NCI-H2196 (cell line): ENCODE results near the gene SP1.
A peak's percentile ranks its signal among the peaks of the same experiment; 100 is the strongest.
"Not testable (repeated sequence)": the region's sequence is repeated elsewhere in the genome, so short reads cannot be mapped to it uniquely, and the experiment has no call there.

Source experiments
- DNase-seq: peaks from one replicate; lab custom pipeline; 2025; ENCODE audit not compliant: unreplicated experiment; lab: John Stamatoyannopoulos, UW

The SP1 gene

DNA sequence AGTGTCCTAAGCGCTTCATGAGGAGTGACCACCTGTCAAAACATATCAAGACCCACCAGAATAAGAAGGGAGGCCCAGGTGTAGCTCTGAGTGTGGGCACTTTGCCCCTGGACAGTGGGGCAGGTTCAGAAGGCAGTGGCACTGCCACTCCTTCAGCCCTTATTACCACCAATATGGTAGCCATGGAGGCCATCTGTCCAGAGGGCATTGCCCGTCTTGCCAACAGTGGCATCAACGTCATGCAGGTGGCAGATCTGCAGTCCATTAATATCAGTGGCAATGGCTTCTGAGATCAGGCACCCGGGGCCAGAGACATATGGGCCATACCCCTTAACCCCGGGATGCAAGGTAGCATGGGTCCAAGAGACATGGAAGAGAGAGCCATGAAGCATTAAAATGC is 31.0 kb downstream of the SP1 start:
- no peak for DNase-seq

GRCh38 chr12:53413485-53414204 is 33.7 kb downstream of the SP1 start:
- no peak for DNase-seq

DNA sequence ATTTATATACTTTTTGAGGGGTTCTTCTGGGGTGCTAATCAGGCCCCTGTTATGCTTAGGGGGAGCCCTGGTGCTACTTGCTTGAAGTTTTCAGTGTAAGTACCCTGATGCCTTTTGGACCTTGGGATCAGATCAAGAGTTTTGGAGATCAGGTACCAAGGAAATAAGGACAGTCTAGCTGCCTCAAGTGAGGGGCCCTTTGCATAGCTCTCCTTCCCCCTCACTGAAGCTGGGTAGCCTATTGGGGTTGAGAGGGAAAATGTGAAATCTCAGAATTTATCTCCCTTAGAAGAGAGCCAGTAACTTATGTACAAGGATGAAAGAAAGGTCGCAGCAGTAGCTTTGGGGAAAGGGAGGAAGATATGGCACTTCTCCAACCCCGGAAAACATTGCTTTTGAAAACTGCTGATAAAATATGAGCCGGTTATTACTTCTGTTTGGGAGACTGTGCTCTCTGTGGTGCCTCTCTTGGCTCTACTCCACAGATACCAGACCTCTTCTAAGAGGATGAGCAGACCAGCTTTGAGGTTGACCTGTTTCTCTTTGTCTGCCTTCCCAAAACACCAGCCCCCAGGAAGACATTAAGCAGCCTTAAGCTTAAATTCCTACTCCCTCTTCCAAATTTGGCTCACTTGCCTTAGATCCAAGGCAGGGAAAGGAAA is 34.9 kb downstream of the SP1 start:
- DNase-seq, result no peak

GRCh38 chr12:53415752-53416389 is 35.9 kb downstream of the SP1 start:
- peak; percentile 20 for DNase-seq

DNA sequence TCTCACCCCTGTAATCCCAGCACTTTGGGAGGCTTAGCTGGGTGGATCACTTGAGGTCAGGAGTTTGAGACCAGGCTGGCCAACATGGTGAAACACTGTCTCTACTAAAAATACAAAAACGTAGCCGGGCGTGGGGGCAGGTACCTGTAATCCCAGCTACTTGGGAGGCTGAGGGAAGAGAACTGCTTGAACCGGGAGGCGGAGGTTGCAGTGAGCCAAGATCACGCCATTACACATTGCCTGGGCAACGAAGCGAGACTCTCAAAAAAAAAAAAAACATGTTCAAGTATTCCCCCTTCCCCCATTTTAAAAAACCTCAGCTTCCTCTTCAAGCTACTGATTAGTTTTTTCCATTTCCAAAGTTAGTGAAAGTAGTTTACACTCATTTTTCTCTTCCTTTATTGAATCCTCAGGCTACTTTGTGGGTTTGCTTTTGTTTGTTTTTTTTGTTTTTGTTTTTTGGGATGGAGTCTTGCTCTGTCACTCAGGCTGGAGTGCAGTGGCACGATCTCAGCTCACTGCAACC is 37.4 kb downstream of the SP1 start:
- DNase-seq, result not testable (repeated sequence)

GRCh38 chr12:53418221-53418620 is 38.2 kb downstream of the SP1 start:
- DNase-seq, result no peak

DNA sequence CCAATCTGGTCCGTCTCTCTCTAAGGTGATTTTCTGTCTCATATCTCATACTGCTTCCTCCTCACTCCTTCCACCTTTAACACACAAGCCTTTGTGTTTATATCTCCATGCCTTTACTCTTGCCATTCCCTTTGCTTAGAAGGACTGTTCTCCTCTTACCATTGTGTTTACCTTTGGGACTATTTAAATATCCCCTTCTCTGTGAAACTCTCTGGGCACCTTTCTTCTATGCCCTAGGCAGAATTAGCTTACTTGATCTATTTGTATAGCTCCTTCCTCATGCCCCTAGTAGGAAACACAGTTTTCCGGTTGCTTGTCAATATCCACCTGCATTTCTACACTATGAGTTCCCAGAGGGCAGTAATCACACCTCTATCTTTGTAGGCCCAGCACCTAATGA is 39.8 kb downstream of the SP1 start:
- no peak for DNase-seq

DNA sequence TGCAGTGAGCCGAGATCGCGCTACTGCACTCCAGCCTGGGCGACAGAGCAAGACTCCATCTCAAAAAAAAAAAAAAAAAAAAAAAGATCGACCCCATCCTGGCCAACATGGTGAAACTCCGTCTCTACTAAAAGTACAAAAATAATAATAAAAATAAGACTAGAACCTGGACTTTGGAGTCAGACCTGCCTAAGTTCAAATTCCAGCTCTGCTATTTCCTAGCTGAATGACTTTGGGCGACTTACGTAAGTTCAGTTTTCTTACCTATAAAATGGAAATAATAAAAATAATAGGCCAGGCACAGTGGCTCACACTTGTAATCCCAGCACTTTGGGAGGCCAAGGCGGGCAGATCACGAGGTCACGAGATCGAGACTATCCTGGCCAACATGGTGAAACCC is 42.3 kb downstream of the SP1 start:
- DNase-seq, result not testable (repeated sequence)

GRCh38 chr12:53423597-53423996 is 43.6 kb downstream of the SP1 start, which contains the start of gene AMHR2:
AMHR2 (plus strand) TSS chr12:53423855; CDS start chr12:53423935, 80 bp downstream.
- DNase-seq, result no peak

GRCh38 chr12:53424626-53425514 is 44.9 kb downstream of the SP1 start:
- no peak for DNase-seq

GRCh38 chr12:53425515-53426150 is 45.7 kb downstream of the SP1 start:
- no peak for DNase-seq

DNA sequence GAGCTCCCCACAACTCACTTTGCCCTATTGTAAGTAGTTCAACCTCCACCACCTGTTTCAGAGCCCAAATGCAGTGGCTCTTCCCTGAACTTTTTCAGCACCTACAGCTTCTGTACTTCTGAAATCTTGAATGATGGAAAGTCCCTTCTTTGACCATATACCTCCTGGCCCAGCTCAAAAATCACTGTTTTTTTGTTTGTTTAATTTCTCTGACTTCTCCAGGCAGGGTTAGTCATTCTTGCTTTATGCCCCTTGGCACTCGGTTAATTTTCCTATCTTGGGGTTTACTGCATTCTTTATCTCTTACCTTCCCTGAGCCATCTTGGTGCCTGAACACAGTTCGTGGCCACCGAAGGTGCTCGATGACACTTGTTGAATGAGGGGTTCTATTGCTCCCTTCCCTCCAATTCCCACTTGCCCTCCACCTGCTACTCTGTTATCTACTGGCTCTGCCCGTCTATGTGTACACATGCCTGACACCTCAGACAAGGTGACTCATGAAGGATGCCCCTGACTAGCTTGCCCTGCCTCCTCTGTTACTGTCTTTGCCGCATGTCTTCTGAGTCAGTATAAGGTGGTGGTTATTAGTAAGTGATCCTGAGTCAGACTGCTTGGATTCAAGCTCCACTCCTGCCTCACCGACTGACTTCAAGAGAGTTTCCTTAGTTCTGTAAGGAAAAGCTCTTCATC is 48.1 kb downstream of the SP1 start:
- no peak for DNase-seq

DNA sequence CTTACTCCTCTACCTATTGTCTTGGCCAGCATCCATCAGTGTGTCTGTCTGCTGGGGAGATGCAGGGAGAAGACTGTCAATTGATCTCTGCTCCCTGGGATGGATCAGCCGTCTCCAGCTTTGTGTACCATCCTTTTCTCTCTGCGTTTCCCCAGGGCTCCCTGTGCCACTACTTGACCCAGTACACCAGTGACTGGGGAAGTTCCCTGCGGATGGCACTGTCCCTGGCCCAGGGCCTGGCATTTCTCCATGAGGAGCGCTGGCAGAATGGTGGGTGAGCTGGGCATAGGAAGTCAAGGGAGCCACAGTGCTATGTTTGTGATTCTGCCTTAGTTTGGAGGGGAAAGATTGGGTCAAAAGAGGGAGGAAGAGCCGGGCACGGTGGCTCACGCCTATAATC is 48.8 kb downstream of the SP1 start:
- DNase-seq, result no peak

GRCh38 chr12:53430116-53430515 is 50.1 kb downstream of the SP1 start:
- no peak for DNase-seq

GRCh38 chr12:53431187-53431586 is 51.2 kb downstream of the SP1 start:
- no peak for DNase-seq

DNA sequence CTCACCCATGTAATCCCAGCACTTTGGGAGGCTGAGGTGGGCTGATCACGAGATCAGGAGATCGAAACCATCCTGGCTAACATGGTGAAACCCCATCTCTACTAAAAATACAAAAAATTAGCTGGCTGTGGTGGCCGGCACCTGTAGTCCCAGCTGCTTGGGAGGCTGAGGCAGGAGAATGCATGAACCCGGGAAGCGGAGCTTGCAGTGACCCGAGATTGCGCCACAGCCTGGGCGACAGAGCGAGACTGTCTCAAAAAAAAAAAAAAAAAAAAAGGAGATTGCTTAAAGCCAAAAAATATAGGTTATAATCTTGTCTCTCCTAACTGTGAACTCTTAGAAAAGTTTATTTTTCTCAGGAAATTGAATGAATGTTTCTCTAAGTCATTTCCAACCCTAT is 55.4 kb downstream of the SP1 start:
- not testable (repeated sequence) for DNase-seq

- DNase-seq, result not testable (repeated sequence)
Measured at GRCh38 chr12:53439582-53439981, 59.6 kb downstream of the SP1 start.

DNA sequence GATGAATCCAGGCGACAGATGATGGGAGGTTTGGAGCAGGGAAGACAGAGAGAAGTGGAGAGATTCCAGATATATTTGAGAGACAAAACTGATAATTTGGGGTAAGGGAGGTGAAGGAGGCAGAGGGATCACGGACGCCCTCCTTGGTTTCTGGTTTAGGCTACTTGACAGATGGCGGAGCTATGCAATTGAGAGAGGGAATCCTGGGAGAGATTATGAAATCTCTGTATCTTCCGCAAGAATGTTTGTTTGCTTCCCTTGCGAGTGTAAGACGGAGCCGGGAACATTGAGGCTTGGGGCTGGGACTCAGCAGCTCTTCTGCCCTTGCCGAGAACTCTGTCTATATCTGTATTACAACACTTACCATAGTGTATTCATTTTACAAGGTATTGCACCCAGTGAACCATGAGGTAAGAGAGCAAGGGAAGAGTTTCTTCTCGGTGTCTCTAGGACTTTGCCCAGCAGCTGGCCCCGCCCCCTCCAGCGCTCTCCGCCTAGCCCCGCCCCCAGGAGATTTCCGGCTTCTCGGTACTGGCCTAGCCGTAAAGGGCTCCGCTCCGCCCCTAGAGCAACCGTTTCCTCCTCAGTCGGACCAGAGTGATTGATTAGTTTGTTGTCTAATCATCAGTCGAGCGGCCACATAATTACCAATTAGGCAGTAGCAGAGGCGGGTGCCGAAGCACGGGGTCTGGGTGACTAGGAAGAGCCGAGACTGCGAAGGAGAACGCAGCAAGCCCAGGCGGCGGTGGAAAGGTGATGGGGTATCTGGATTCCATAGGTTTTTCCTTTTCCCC is 61.3 kb downstream of the SP1 start, which contains the start of gene PRR13:
Gene PRR13, plus strand, starts transcription at position 695 of the 794 bp plus-strand sequence. CDS start 981 bp downstream, outside the sequence.
- DNase-seq, result peak; percentile 99

GRCh38 chr12:53443955-53444354 is 64.0 kb downstream of the SP1 start:
- no peak for DNase-seq
